ENCODE results near the gene MRPS15.

MRPS15 gene

DNA sequence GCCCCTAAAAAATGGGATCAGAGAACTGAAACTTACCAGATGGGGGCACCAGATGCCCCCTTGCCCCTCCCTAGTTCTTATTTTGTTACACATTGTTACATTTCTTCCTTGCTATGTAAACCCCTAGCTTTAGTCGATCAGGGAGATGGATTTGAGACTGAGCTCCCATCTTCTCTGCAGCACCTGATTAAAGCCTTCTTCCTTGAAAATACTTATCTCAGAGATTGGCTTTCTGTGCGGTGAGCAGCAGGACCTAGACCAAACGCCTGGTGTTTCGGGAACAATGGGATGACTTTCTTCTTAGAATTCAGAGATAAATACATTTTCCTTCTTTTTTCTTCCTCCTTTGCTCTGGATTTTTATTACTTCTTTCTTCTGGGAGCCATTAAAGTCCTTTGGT, 49.8 kb downstream of the MRPS15 start:
- H3K9me3 ChIP-seq (ENCODE audit: low read length) = peaks cover 6% of the 10 kb centered on the region; the same call in 1 of the 2 replicates
- TF ChIP-seq EZH2 (IDR thresholded peaks at IDR 0.05; ENCODE audit: borderline replicate concordance, low read length) = no peak
- TF ChIP-seq CTCF (IDR thresholded peaks at IDR 0.05; ENCODE audit: low read length) = no peak
- H3K4me1 ChIP-seq (ENCODE audit: insufficient read depth, low read length, severe bottlenecking) = peaks cover 14% of the 10 kb centered on the region
- no peaks in the 10 kb centered on the region for H4K20me1 ChIP-seq (ENCODE audit: insufficient read depth, low read length)
- no peaks in the 10 kb centered on the region; the same call in 1 of the 2 replicates for H3K36me3 ChIP-seq (ENCODE audit: insufficient read depth, low read length)
- no peak overlapping the region for H3K4me3 ChIP-seq (ENCODE audit: low read depth, low read length, poor library complexity, severe bottlenecking)
- no peaks in the 10 kb centered on the region for H3K9me2 ChIP-seq (ENCODE audit: low read depth, low read length)
- H3K79me2 ChIP-seq (ENCODE audit: insufficient read depth, low read length) = no peaks in the 10 kb centered on the region
- H3K9ac ChIP-seq (ENCODE audit: low read length) = no peak overlapping the region
- no peak overlapping the region for H3K4me2 ChIP-seq (ENCODE audit: low read length)
- H3K27me3 ChIP-seq (ENCODE audit: insufficient read depth, low read length) = no peaks in the 10 kb centered on the region
- no peak overlapping the region for H3K27ac ChIP-seq (ENCODE audit: low read depth, low read length, poor library complexity, severe bottlenecking)
- H3F3A ChIP-seq (ENCODE audit: insufficient read depth, low read length) = no peaks in the 10 kb centered on the region
- H2AFZ ChIP-seq (ENCODE audit: low read length) = no peak overlapping the region

DNA sequence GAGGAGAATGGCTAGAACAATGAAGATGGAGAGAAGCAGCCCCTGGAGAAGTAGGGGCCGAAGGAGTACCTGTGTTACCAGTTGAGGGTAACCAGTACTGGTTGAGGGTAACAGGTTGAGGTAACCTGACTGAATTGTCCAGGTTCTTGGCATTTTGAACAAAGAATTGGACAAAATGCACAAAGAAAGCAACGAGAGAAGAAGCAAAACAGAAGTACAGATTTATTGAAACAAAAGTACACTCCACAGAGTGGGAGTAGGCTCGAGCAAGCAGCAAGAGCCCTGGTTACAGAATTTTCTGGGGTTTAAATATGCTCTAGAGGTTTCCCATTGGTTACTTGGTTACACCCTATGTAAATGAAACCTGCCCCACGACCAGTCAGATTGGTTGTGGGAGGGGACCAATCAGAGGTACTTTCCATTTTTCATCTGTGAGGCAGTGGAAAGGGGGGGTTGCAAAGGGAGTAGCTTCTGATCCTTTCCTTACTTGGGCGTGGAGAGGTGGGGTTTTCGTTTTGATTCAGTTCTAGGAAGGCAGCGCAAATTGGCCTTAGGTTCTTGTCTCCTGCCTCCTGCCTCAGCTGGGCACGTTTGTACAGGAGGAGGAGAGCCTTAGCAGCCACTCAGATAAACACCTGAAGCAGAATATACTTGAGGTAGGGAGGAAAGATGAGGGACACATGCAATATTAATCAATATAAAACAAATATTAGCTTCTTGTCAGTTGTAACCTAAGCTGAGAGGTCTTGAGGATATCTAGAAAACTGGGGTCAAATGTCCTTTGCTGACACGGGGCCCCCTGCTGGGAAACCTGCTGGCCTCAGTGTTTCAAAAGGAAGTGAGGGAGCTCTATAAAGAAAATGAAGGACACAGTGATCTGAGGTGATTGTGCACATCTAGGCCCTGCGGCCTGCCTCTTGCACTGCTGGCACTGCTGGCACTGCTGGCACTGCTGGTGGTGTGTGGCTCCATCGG, 52.2 kb downstream of the MRPS15 start:
- Histone ChIP-seq H3K9me3 (ENCODE audit: low read length) (peaks cover 6% of the 10 kb centered on the region; the same call in 1 of the 2 replicates), H3F3A (ENCODE audit: insufficient read depth, low read length) (no peaks in the 10 kb centered on the region), H3K4me2 (ENCODE audit: low read length) (no peak overlapping the region), H3K27me3 (ENCODE audit: insufficient read depth, low read length) (no peaks in the 10 kb centered on the region), H3K79me2 (ENCODE audit: insufficient read depth, low read length) (no peaks in the 10 kb centered on the region), H3K4me1 (ENCODE audit: insufficient read depth, low read length, severe bottlenecking) (no peaks in the 10 kb centered on the region), H3K4me3 (ENCODE audit: low read depth, low read length, poor library complexity, severe bottlenecking) (no peak overlapping the region), H3K36me3 (ENCODE audit: insufficient read depth, low read length) (no peaks in the 10 kb centered on the region; the same call in 1 of the 2 replicates), H3K9ac (ENCODE audit: low read length) (no peak overlapping the region), H3K27ac (ENCODE audit: low read depth, low read length, poor library complexity, severe bottlenecking) (no peak overlapping the region), H3K9me2 (ENCODE audit: low read depth, low read length) (no peaks in the 10 kb centered on the region), H2AFZ (ENCODE audit: low read length) (no peak overlapping the region), H4K20me1 (ENCODE audit: insufficient read depth, low read length) (no peaks in the 10 kb centered on the region)
- no peak for TF ChIP-seq EZH2 (IDR thresholded peaks at IDR 0.05; ENCODE audit: borderline replicate concordance, low read length)
- TF ChIP-seq CTCF (IDR thresholded peaks at IDR 0.05; ENCODE audit: low read length) = no peak

DNA sequence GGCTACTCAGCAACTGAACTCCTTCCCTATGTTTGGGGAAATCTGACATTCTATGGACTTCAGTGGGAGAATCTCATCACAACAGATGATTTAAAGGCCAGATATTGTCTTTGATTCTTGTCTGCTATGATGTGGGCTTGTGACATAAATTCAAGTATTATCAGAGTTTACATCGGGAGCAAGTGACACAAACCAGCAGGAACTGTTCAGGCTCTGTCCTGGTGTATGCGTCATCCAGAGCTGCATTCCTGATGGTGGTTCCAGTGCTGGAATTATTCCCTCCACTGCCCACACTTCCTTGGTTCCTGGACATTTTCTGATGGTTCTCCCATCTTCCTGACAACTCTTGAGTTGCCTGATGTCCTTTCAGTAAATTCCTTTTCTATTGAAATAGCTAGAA, 55.7 kb downstream of the MRPS15 start:
- H2AFZ ChIP-seq (ENCODE audit: low read length) = no peak overlapping the region
- TF ChIP-seq CTCF (IDR thresholded peaks at IDR 0.05; ENCODE audit: low read length) = no peak
- TF ChIP-seq EZH2 (IDR thresholded peaks at IDR 0.05; ENCODE audit: borderline replicate concordance, low read length) = no peak

More for the DNA sequence above, 55.7 kb downstream of the MRPS15 start:
- Histone ChIP-seq H3K4me3 (ENCODE audit: low read depth, low read length, poor library complexity, severe bottlenecking) (no peak overlapping the region), H3K9me2 (ENCODE audit: low read depth, low read length) (no peaks in the 10 kb centered on the region), H3K4me1 (ENCODE audit: insufficient read depth, low read length, severe bottlenecking) (no peaks in the 10 kb centered on the region), H3K9ac (ENCODE audit: low read length) (no peak overlapping the region), H3K27ac (ENCODE audit: low read depth, low read length, poor library complexity, severe bottlenecking) (no peak overlapping the region), H3K27me3 (ENCODE audit: insufficient read depth, low read length) (no peaks in the 10 kb centered on the region), H3K9me3 (ENCODE audit: low read length) (no peaks in the 10 kb centered on the region), H3K79me2 (ENCODE audit: insufficient read depth, low read length) (no peaks in the 10 kb centered on the region), H3K36me3 (ENCODE audit: insufficient read depth, low read length) (no peaks in the 10 kb centered on the region; the same call in 1 of the 2 replicates), H3K4me2 (ENCODE audit: low read length) (no peak overlapping the region), H4K20me1 (ENCODE audit: insufficient read depth, low read length) (no peaks in the 10 kb centered on the region), H3F3A (ENCODE audit: insufficient read depth, low read length) (no peaks in the 10 kb centered on the region)
